Gastroesophageal sphincter (tissue), 3 donors: ENCODE measurements around the gene TEX264.

Experiments
- CTCF ChIP-seq, 4 experiments: fragments of 200-600 bp in 2 of 4; fragments of 450-650 bp in 2 of 4; sonication (generic) in 1 of 4; IDR thresholded peaks; one replicate each; pipeline ENCODE4 v1.5.1; 2017 to 2019; ENCODE audit warnings: antibody characterized with exemption in 4 of 4, mild to moderate bottlenecking in 2 of 4, moderate library complexity in 2 of 4
- EP300 ChIP-seq: sonication (generic); formaldehyde crosslinking; IDR thresholded peaks from one replicate; pipeline ENCODE4 v1.6.1; 2017; ENCODE audit warnings: antibody characterized with exemption, mild to moderate bottlenecking
- POLR2A ChIP-seq, 2 donors: fragments of 450-650 bp; IDR thresholded peaks; one replicate each; pipeline ENCODE4 v1.6.1; 2017; ENCODE audit warnings: antibody characterized with exemption in 2 of 2, mild to moderate bottlenecking in 2 of 2, moderate library complexity in 1 of 2

- TF ChIP-seq POLR2A (IDR thresholded peaks at IDR 0.05) (no peak), CTCF (IDR thresholded peaks at IDR 0.05) (no peak), EP300 (no peak)
Measured at GRCh38 chr3:51735039-51735438, 64.0 kb downstream of the TEX264 start.
